Osteoblast (primary cell): ENCODE data around the gene FIBIN. TPM values are rescaled to one million over a fixed set of nuclear protein-coding genes. Genes with fewer than 3 reads are reported as not detected.
A peak's percentile ranks its signal among the peaks of the same experiment; 100 is the strongest.

Source experiments
- DNase-seq: peaks from one replicate; pipeline ENCODE4 v3.0.0; 2011; ENCODE audit warnings: low spot score, mixed read lengths; ENCODE audit not compliant: insufficient read length; ENCODE audit errors: missing footprints
- H2AFZ ChIP-seq: 2 replicates; pipeline ENCODE4 v1.6.0; 2011; ENCODE audit warnings: mild to moderate bottlenecking, low read length
- H3K27ac ChIP-seq: 2 replicates; pipeline ENCODE4 v1.5.1; 2011; ENCODE audit warnings: mild to moderate bottlenecking, low read depth, low read length, moderate library complexity
- H3K27me3 ChIP-seq: 2 replicates; pipeline ENCODE4 v1.6.0; 2012; ENCODE audit warnings: mild to moderate bottlenecking, control low read depth, inconsistent platforms, low read length, moderate library complexity; ENCODE audit not compliant: insufficient read depth
- H3K36me3 ChIP-seq: 2 replicates; pipeline ENCODE4 v1.5.1; 2011; ENCODE audit warnings: mild to moderate bottlenecking, low read length, control low read depth, moderate library complexity; ENCODE audit not compliant: insufficient read depth
- H3K4me1 ChIP-seq: 2 replicates; pipeline ENCODE4 v1.5.1; 2011; ENCODE audit warnings: mild to moderate bottlenecking, low read length, control low read depth, moderate library complexity; ENCODE audit not compliant: insufficient read depth
- H3K4me2 ChIP-seq: 2 replicates; pipeline ENCODE4 v1.6.0; 2011; ENCODE audit warnings: mild to moderate bottlenecking, low read length; ENCODE audit not compliant: insufficient read depth
- H3K4me3 ChIP-seq: fragments of 200-600 bp; sonication (generic); 3 replicates; pipeline ENCODE4 v1.5.1; 2012; ENCODE audit warnings: mild to moderate bottlenecking, low read length, inconsistent platforms; ENCODE audit not compliant: insufficient read depth
- H3K79me2 ChIP-seq: 2 replicates; pipeline ENCODE4 v1.6.0; 2012; ENCODE audit warnings: mild to moderate bottlenecking, low read length, control low read depth, inconsistent platforms; ENCODE audit not compliant: insufficient read depth
- H3K9me3 ChIP-seq: 2 replicates; pipeline ENCODE4 v1.5.1; 2011; ENCODE audit warnings: low read depth, low read length, control low read depth
- H4K20me1 ChIP-seq: 2 replicates; pipeline ENCODE4 v1.6.0; 2012; ENCODE audit warnings: mild to moderate bottlenecking, low read length, control low read depth; ENCODE audit not compliant: insufficient read depth
- CTCF ChIP-seq: IDR thresholded peaks from 2 replicates; pipeline ENCODE4 v1.5.1; 2011; ENCODE audit warnings: mild to moderate bottlenecking, low read depth, low read length, moderate library complexity; ENCODE audit errors: extremely low read depth
- total RNA-seq: library from RNA; depleted of rRNA; stranded (reverse); fragments of >200 nt; gene quantifications from 2 replicates; pipeline ENCODE4 v1.2.3, GENCODE V29; 2012

The FIBIN gene
- total RNA-seq, 1 donor, result 30.0 TPM

- Histone ChIP-seq H3K79me2 (no peaks in the 10 kb centered on the region), H3K4me1 (no peaks in the 10 kb centered on the region), H3K4me3 (no peak overlapping the region), H3K36me3 (no peaks in the 10 kb centered on the region), H2AFZ (no peak overlapping the region), H4K20me1 (no peaks in the 10 kb centered on the region), H3K4me2 (no peak overlapping the region), H3K27ac (no peak overlapping the region), H3K27me3 (no peaks in the 10 kb centered on the region), H3K9me3 (no peaks in the 10 kb centered on the region)
- no peak for DNase-seq
- TF ChIP-seq CTCF, result no peak
Measured at GRCh38 chr11:27004103-27004502, 10.2 kb downstream of the FIBIN start.

GRCh38 chr11:27008811-27009535 is 15.1 kb downstream of the FIBIN start:
- Histone ChIP-seq H3K4me3 (no peak overlapping the region), H3K36me3 (no peaks in the 10 kb centered on the region), H3K27ac (no peak overlapping the region), H2AFZ (no peak overlapping the region), H3K9me3 (no peaks in the 10 kb centered on the region), H3K4me1 (peaks cover 21% of the 10 kb centered on the region), H3K79me2 (no peaks in the 10 kb centered on the region), H3K27me3 (no peaks in the 10 kb centered on the region), H4K20me1 (no peaks in the 10 kb centered on the region), H3K4me2 (no peak overlapping the region)
- no peak for TF ChIP-seq CTCF
- no peak for DNase-seq

- H3K4me1 ChIP-seq, result peaks cover 22% of the 10 kb centered on the region
- no peaks in the 10 kb centered on the region for H3K36me3 ChIP-seq
- H3K4me3 ChIP-seq, result no peak overlapping the region
- H3K27me3 ChIP-seq, result no peaks in the 10 kb centered on the region
- no peaks in the 10 kb centered on the region for H4K20me1 ChIP-seq
- H3K79me2 ChIP-seq, result no peaks in the 10 kb centered on the region
- TF ChIP-seq CTCF, result no peak
- H2AFZ ChIP-seq, result peak overlapping the region; percentile 48
- H3K4me2 ChIP-seq, result peak overlapping the region; percentile 40
- DNase-seq, result no peak
- no peak overlapping the region for H3K27ac ChIP-seq
- H3K9me3 ChIP-seq, result no peaks in the 10 kb centered on the region
Measured at GRCh38 chr11:27011560-27012233, 17.8 kb downstream of the FIBIN start.

GRCh38 chr11:27012234-27012921 is 18.5 kb downstream of the FIBIN start:
- no peaks in the 10 kb centered on the region for H4K20me1 ChIP-seq
- peaks cover 22% of the 10 kb centered on the region for H3K4me1 ChIP-seq
- H3K4me2 ChIP-seq, result peak overlapping the region; percentile 40
- no peak for DNase-seq
- H3K4me3 ChIP-seq, result no peak overlapping the region
- TF ChIP-seq CTCF, result no peak
- no peaks in the 10 kb centered on the region for H3K9me3 ChIP-seq
- no peak overlapping the region for H3K27ac ChIP-seq
- no peaks in the 10 kb centered on the region for H3K27me3 ChIP-seq
- no peaks in the 10 kb centered on the region for H3K36me3 ChIP-seq
- H3K79me2 ChIP-seq, result no peaks in the 10 kb centered on the region
- peak overlapping the region; percentile 47 for H2AFZ ChIP-seq
